ENCODE results near the gene ZNG1F. TPM values are rescaled to one million over a fixed set of nuclear protein-coding genes. Genes with fewer than 3 reads are reported as not detected.
A peak's percentile ranks its signal among the peaks of the same experiment; 100 is the strongest.
"Not testable (repeated sequence)": the region's sequence is repeated elsewhere in the genome, so short reads cannot be mapped to it uniquely, and the experiment has no call there.

The ZNG1F gene
- total RNA-seq, 2 experiments from 2014 or later = 5.8 to 8.9 TPM

DNA sequence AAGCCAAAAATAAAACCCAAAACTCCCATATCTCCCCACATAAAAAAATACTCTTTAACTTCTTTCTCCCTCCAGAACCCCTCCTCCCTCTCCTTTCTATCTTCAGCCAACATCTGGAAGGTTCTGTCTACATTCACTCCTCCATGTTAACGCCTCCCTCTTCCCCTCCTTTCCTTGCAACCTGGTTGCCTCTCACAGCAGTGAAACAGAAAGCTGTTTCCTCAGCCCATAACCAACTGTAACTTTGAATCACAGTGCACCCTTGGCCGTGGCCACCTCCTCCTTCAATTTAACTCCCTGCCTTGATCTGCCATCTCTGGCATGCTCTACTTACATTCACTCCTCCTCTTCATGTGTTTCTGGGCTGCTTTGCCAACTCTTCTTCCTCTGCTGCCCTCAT is 94.1 kb downstream of the ZNG1F start:
- H3K4me1 ChIP-seq (ENCODE audit: insufficient read depth, low read length); DNase-seq; H3K4me3 ChIP-seq (ENCODE audit: low read length); H3K27ac ChIP-seq (ENCODE audit: low read depth in 1 of 2, low read length in 2 of 2); H3K4me1 Mint-ChIP-seq (ENCODE audit: low read depth); CTCF ChIA-PET; H3K36me3 ChIP-seq (ENCODE audit: insufficient read depth, low read length); H3K9me3 ChIP-seq (ENCODE audit: control insufficient read depth in 1 of 2, insufficient read depth in 1 of 2, low read length in 2 of 2); intact Hi-C loops (cut with DNase I, micrococcal nuclease); H3K27ac Mint-ChIP-seq; H3K9me3 Mint-ChIP-seq; ATAC-seq (ENCODE audit: poor library complexity); POLR2A ChIA-PET; H3K27me3 Mint-ChIP-seq; H3K27me3 ChIP-seq (ENCODE audit: control insufficient read depth in 1 of 2, insufficient read depth in 2 of 2, low read length in 2 of 2); H3K36me3 Mint-ChIP-seq (ENCODE audit: low read depth); H3K4me3 Mint-ChIP-seq: not testable (repeated sequence)

DNA sequence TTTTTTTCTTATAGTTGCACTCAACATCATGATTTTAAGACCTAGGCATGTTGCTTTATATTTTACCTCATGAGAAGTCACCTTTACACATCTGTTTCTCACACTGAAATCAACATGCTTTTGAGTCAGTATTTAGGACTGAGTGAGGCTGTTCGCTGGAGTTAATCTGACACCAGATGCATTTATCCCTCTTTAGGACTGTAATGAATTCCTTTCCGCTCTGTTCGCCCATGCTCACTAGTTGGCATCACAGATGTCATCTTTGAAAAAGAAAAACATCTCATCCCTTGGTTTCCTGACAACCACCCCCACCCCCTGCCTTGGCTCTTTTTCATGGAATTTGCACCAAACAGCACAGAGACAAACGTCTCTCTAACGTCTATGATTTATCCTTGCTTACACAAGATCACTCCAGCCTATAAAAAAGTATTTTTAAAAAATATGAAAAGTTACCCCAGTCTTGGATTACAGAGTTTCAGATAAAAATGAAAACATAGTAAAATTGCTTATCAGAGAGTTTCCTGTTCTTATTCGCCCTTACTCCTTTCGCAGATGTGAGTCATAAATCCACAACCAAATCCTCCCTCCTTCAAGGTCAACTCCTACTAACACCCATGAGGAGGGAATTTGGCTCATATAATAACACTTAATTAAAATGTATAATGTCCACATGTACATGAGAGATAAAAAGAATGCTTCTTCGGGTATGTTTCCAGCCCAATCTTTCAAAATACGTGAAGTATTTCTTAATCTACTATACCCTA is 94.9 kb downstream of the ZNG1F start:
- H3K27me3 Mint-ChIP-seq; H3K4me3 Mint-ChIP-seq; H3K27me3 ChIP-seq (ENCODE audit: control insufficient read depth in 1 of 2, insufficient read depth in 2 of 2, low read length in 2 of 2); H3K27ac ChIP-seq (ENCODE audit: low read depth in 1 of 2, low read length in 2 of 2); H3K4me1 Mint-ChIP-seq (ENCODE audit: low read depth); H3K9me3 Mint-ChIP-seq; H3K27ac Mint-ChIP-seq; H3K4me3 ChIP-seq (ENCODE audit: low read length); intact Hi-C loops (cut with DNase I, micrococcal nuclease); CTCF ChIA-PET; H3K4me1 ChIP-seq (ENCODE audit: insufficient read depth, low read length); H3K36me3 Mint-ChIP-seq (ENCODE audit: low read depth); POLR2A ChIA-PET; H3K36me3 ChIP-seq (ENCODE audit: insufficient read depth, low read length); H3K9me3 ChIP-seq (ENCODE audit: control insufficient read depth in 1 of 2, insufficient read depth in 1 of 2, low read length in 2 of 2); ATAC-seq (ENCODE audit: poor library complexity); DNase-seq: not testable (repeated sequence)

GRCh38 chr9:41090922-41091321 is 98.2 kb downstream of the ZNG1F start:
- H3K9me3 ChIP-seq (ENCODE audit: control insufficient read depth in 1 of 2, insufficient read depth in 1 of 2, low read length in 2 of 2); H3K27ac ChIP-seq (ENCODE audit: low read depth in 1 of 2, low read length in 2 of 2); H3K4me3 ChIP-seq (ENCODE audit: low read length); H3K4me3 Mint-ChIP-seq; H3K27ac Mint-ChIP-seq; H3K4me1 Mint-ChIP-seq (ENCODE audit: low read depth); POLR2A ChIA-PET; H3K36me3 Mint-ChIP-seq (ENCODE audit: low read depth); intact Hi-C loops (cut with DNase I, micrococcal nuclease); CTCF ChIA-PET; ATAC-seq (ENCODE audit: poor library complexity); H3K4me1 ChIP-seq (ENCODE audit: insufficient read depth, low read length); DNase-seq; H3K36me3 ChIP-seq (ENCODE audit: insufficient read depth, low read length); H3K9me3 Mint-ChIP-seq; H3K27me3 ChIP-seq (ENCODE audit: control insufficient read depth in 1 of 2, insufficient read depth in 2 of 2, low read length in 2 of 2): not testable (repeated sequence)
- H3K27me3 Mint-ChIP-seq = peaks cover 19% of the 10 kb centered on the region

DNA sequence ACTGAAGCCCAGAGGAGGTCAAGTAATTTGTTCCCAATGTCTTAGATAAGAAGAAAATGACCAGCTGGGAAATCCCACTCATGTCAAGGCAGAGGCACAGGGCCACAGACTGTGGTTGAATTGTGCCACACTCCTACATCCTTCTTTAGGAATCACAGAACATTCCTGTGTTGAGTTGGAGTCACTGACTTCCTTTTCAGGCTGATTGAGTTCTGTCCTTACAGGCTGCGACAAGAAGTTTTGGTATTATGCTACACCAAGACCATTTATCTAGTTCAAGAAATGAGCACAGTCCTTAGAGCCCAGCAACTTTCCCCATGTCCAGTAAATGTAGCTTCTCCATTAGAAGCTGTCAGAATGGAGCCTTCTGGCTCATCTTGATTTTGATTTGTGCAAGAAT is 98.7 kb downstream of the ZNG1F start:
- CTCF ChIA-PET; H3K9me3 Mint-ChIP-seq; H3K4me1 Mint-ChIP-seq (ENCODE audit: low read depth); H3K27ac Mint-ChIP-seq; POLR2A ChIA-PET; H3K36me3 ChIP-seq (ENCODE audit: insufficient read depth, low read length); ATAC-seq (ENCODE audit: poor library complexity); H3K27me3 ChIP-seq (ENCODE audit: control insufficient read depth in 1 of 2, insufficient read depth in 2 of 2, low read length in 2 of 2); intact Hi-C loops (cut with DNase I, micrococcal nuclease); DNase-seq; H3K4me3 Mint-ChIP-seq; H3K4me3 ChIP-seq (ENCODE audit: low read length); H3K4me1 ChIP-seq (ENCODE audit: insufficient read depth, low read length); H3K27ac ChIP-seq (ENCODE audit: low read depth in 1 of 2, low read length in 2 of 2); H3K36me3 Mint-ChIP-seq (ENCODE audit: low read depth); H3K9me3 ChIP-seq (ENCODE audit: control insufficient read depth in 1 of 2, insufficient read depth in 1 of 2, low read length in 2 of 2): not testable (repeated sequence)
- peaks cover 21% of the 10 kb centered on the region for H3K27me3 Mint-ChIP-seq

DNA sequence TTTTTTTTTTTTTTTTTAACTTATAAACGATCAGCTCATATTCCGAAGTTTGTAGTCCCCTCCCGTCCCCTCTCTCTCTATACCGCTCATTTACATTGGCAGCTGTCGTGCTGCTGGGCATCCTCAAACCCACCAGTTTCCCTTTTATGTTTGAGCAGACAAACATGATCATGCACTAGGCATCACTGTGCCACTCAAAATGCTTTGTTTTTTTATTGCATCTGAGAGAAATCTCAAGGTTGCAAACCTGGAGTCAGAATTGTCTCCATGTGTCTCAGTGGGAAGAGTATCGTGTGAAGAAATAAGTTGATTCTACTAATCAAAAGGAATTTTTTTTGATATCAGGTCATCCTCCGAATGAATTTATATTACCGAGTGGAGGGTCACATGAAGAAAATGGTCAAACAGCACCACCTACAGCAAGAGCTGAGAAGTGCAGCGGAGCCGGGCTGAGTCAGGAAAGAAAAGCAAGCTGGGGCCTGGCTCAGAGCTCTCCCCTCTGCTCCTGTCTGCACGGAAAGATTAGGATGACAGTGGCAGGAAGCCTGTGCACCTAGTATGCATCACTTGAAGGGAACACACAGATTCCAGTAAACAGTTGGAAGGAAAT is 100.6 kb downstream of the ZNG1F start:
- peaks cover 24% of the 10 kb centered on the region for H3K27me3 Mint-ChIP-seq
- H3K27ac Mint-ChIP-seq; H3K4me1 ChIP-seq (ENCODE audit: insufficient read depth, low read length); H3K4me3 Mint-ChIP-seq; H3K9me3 Mint-ChIP-seq; H3K36me3 Mint-ChIP-seq (ENCODE audit: low read depth); H3K36me3 ChIP-seq (ENCODE audit: insufficient read depth, low read length); DNase-seq; intact Hi-C loops (cut with DNase I, micrococcal nuclease); CTCF ChIA-PET; H3K27me3 ChIP-seq (ENCODE audit: control insufficient read depth in 1 of 2, insufficient read depth in 2 of 2, low read length in 2 of 2); H3K9me3 ChIP-seq (ENCODE audit: control insufficient read depth in 1 of 2, insufficient read depth in 1 of 2, low read length in 2 of 2); H3K4me1 Mint-ChIP-seq (ENCODE audit: low read depth); H3K4me3 ChIP-seq (ENCODE audit: low read length); H3K27ac ChIP-seq (ENCODE audit: low read depth in 1 of 2, low read length in 2 of 2): not testable (repeated sequence)
- POLR2A ChIA-PET = interaction anchor here (0.8 kb wide), 1 partner anchor 97 kb away, joined by 3 read pairs; no protein-coding TSS in a partner anchor
- TF ChIP-seq, protein P1, sequence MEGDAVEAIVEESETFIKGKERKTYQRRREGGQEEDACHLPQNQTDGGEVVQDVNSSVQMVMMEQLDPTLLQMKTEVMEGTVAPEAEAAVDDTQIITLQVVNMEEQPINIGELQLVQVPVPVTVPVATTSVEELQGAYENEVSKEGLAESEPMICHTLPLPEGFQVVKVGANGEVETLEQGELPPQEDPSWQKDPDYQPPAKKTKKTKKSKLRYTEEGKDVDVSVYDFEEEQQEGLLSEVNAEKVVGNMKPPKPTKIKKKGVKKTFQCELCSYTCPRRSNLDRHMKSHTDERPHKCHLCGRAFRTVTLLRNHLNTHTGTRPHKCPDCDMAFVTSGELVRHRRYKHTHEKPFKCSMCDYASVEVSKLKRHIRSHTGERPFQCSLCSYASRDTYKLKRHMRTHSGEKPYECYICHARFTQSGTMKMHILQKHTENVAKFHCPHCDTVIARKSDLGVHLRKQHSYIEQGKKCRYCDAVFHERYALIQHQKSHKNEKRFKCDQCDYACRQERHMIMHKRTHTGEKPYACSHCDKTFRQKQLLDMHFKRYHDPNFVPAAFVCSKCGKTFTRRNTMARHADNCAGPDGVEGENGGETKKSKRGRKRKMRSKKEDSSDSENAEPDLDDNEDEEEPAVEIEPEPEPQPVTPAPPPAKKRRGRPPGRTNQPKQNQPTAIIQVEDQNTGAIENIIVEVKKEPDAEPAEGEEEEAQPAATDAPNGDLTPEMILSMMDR (IDR thresholded peaks at IDR 0.05) = peak; percentile 58
- ATAC-seq (ENCODE audit: poor library complexity) = peak; percentile 86

GRCh38 chr9:41087929-41088328 is 101.2 kb downstream of the ZNG1F start:
- H3K4me3 ChIP-seq (ENCODE audit: low read length); H3K36me3 ChIP-seq (ENCODE audit: insufficient read depth, low read length); H3K27ac Mint-ChIP-seq; H3K27ac ChIP-seq (ENCODE audit: low read depth in 1 of 2, low read length in 2 of 2); H3K36me3 Mint-ChIP-seq (ENCODE audit: low read depth); CTCF ChIA-PET; H3K9me3 ChIP-seq (ENCODE audit: control insufficient read depth in 1 of 2, insufficient read depth in 1 of 2, low read length in 2 of 2); H3K4me1 ChIP-seq (ENCODE audit: insufficient read depth, low read length); H3K9me3 Mint-ChIP-seq; H3K4me1 Mint-ChIP-seq (ENCODE audit: low read depth); H3K4me3 Mint-ChIP-seq; H3K27me3 ChIP-seq (ENCODE audit: control insufficient read depth in 1 of 2, insufficient read depth in 2 of 2, low read length in 2 of 2); ATAC-seq (ENCODE audit: poor library complexity); DNase-seq; intact Hi-C loops (cut with DNase I, micrococcal nuclease): not testable (repeated sequence)
- peaks cover 26% of the 10 kb centered on the region for H3K27me3 Mint-ChIP-seq
- POLR2A ChIA-PET = interaction anchor here (0.8 kb wide), 1 partner anchor 96 kb away, joined by 3 read pairs; no protein-coding TSS in a partner anchor

Measured in CD4-positive, alpha-beta T cell (primary cell).